ENCODE measurements around the gene NEDD4.
A peak's percentile ranks its signal among the peaks of the same experiment; 100 is the strongest.

- TF ChIP-seq REST (IDR thresholded peaks at IDR 0.05; ENCODE audit: insufficient read depth in 1 of 2, low read depth in 2 of 2, low read length in 1 of 2) (no peak), TCF7L2 (IDR thresholded peaks at IDR 0.05; ENCODE audit: low read depth, low read length) (no peak), POLR2AphosphoS5 (IDR thresholded peaks at IDR 0.05; ENCODE audit: low read depth, low read length) (no peak)
- TF ChIP-seq, protein P1, sequence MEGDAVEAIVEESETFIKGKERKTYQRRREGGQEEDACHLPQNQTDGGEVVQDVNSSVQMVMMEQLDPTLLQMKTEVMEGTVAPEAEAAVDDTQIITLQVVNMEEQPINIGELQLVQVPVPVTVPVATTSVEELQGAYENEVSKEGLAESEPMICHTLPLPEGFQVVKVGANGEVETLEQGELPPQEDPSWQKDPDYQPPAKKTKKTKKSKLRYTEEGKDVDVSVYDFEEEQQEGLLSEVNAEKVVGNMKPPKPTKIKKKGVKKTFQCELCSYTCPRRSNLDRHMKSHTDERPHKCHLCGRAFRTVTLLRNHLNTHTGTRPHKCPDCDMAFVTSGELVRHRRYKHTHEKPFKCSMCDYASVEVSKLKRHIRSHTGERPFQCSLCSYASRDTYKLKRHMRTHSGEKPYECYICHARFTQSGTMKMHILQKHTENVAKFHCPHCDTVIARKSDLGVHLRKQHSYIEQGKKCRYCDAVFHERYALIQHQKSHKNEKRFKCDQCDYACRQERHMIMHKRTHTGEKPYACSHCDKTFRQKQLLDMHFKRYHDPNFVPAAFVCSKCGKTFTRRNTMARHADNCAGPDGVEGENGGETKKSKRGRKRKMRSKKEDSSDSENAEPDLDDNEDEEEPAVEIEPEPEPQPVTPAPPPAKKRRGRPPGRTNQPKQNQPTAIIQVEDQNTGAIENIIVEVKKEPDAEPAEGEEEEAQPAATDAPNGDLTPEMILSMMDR (IDR thresholded peaks at IDR 0.05), result peak; percentile 85
Observed at GRCh38 chr15:55846116-55846707, 147.2 kb downstream of the NEDD4 start.

Data from Panc1 (cell line).